HG03196 (cell line): Measurements from ENCODE around the gene FGGY.

Source experiments
- ATAC-seq: cut with Tn5 transposase; IDR thresholded peaks from one replicate; pipeline ENCODE4 v1.9.1; 2021; ENCODE audit not compliant: unreplicated experiment

The FGGY gene

DNA sequence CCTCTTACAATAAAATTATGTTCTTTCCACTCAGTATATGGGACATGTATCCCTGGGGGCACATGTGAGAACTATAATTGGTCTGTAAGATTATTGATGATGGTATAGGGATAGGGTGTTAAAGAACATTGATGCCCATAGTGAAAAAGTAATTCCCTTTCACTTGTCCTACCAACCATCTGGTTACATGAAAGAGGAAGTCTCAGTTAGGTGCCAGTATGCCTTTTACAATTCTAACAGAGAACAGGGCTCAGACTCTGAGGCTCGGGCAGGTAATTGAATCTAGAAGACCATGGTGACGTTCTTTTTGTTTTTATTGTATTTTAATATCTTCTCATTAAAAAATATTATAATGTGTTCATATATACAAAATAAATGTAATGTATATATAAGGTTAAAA is 113.6 kb downstream of the FGGY start:
- ATAC-seq: no peak

DNA sequence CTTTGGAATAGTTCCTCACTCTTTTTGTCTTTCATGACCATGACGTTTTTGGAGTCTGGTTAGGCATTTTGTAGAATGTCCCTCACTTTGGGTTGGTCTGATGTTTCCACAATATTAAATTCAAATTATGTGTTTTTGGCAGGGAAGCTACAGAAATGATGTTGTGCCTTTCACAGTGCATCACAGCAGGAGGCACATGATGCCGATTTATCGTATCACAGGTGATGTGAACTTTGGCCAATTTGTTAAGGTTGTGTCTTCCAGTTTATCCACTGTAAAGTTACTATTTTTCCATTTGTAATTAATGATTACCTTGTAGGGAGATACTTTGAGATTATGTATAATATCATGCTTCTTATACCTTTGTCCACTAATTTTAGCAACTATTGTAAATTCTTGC is 114.3 kb downstream of the FGGY start:
- ATAC-seq: no peak

DNA sequence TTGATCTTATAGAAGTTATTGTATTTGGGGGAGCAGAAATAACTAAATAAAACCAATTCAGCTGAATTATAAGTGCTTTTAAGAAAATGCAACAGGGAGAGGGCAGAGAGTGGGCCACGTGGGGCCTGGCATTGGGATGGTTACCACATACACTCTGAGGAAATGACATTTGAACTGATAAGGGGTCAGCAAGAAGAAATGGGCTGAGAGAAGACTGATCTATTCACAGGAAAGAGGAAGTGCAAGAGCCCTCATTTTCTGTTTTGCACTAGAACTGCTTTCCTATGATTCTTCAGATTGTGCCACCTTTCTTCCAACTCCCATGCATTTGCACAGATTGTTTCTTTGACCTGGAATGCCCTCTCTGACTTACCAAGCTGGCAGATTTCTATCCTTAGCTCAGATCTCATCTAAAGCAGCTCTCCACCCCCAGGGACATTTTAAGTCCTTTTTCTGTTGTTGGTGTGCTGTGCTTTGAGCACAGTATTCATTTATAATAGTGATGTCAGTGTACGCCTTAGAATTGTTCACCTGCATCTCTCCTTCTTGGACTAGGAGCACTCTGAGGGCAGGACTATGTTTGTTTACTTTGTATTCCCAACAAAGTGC is 115.9 kb downstream of the FGGY start:
- peak; percentile 50 for ATAC-seq

DNA sequence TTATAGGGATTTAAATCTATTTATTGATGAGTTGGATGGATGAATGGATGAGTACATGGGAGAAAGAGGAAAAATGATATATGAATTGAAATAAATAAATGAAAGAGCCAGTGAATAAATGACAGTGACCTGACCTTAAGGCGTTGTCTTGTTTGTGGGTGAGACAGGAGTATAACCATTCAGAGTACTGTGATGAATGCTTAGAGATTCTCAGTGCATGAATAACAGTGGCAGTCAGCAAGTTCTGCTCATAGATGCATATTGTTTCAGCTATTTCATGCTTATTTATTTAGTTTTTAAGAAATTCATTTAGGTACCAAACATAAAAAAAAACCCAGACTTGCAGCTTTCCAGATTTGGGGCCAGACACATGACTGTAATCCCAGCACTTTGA is 116.4 kb downstream of the FGGY start:
- ATAC-seq: no peak

DNA sequence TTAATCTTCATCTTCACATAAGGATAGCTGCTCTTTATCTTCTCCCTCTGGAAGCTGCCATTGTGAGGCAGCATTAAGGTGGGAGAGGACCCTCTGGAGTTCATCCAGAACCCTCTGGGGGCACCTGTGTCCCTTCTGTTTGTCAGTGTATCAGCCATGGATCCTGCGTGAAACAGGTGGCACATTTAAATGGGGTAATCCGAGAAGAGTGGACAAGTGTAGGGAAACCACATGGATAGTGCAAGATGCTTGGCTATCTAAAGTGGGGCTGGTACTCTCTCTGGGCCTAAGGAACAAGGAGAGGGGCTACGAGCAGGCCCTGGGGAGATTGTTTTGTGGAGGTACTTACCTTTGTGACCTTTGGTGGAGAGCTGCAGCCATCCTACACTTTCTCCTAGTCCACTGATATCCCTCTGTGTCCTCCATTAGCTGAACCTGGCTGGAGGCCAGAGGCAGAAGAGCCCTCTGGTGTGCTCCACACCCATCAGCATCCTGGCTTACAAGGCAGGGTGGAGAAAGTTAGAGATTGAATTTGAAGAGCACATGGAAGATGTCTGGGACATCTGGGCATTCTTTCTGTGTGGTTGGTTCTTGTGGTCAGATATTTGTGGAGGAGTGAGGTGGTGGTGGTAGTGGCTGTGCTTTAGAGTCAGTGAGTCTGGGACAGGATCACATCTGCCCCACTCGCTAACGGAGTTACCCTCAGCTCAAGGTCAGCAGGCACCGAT is 117.7 kb downstream of the FGGY start:
- ATAC-seq: no peak

DNA sequence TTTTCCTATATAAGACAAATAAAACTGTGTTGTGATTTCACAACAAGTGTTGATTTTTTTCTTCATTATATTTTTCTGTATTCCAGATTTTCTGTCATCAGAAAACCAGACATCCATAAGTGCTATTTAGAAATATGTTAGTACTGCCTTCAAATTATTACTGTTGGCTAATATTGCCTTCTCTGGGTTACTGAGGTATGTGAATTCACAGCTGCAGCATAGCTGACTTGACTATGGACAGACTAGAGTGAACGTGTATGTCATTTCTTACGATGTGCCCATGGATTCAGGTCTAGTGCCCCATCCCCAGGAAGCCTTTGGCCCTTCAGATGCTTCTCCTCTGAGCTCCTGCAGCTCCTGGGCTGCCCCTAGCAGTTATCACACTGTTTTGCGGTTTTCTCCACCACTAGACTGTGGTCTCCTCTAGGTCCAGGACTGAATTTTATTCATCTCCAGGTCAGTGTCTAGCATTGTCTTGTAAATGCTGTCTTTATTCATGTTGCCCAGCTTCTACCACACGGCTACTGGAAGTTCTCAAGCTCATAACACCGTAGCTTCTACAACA is 118.5 kb downstream of the FGGY start:
- no peak for ATAC-seq

DNA sequence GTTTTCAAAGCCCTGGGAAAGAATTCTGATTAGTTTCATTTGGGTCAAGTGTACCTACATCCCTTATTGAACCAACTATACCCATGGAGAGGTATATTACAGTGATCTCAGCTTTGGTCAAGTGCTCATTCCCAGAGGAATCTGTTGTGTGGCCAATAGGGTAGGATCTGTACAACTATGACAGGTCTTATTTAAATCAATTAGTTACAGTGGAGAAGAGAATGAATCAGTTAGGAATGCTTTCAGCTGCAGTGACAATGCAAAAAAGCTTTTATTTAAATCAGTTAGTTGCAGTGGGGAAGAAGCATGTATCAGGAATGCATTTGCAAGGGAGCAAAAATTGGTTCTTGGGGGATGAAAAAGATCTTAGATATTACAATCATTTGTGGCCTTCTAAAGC is 119.0 kb downstream of the FGGY start:
- no peak for ATAC-seq

DNA sequence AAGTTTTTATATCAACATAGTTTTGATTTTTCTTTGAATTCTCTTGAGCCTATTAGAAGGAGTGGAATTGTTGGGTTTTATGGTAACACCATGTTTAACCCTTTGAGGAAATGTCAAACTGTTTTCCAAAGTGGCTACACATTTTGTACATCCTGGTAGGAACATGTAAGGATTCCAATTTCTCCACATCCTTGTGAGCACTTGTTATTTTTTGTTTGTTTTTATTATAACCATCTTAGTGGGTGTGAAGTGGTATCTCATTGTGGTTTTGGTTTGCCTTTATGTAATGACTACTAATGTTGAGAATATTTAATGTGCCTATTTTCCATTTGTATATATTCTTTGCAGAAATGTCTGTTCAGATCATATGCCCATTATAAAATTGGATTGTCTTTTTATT is 120.5 kb downstream of the FGGY start:
- ATAC-seq: no peak

DNA sequence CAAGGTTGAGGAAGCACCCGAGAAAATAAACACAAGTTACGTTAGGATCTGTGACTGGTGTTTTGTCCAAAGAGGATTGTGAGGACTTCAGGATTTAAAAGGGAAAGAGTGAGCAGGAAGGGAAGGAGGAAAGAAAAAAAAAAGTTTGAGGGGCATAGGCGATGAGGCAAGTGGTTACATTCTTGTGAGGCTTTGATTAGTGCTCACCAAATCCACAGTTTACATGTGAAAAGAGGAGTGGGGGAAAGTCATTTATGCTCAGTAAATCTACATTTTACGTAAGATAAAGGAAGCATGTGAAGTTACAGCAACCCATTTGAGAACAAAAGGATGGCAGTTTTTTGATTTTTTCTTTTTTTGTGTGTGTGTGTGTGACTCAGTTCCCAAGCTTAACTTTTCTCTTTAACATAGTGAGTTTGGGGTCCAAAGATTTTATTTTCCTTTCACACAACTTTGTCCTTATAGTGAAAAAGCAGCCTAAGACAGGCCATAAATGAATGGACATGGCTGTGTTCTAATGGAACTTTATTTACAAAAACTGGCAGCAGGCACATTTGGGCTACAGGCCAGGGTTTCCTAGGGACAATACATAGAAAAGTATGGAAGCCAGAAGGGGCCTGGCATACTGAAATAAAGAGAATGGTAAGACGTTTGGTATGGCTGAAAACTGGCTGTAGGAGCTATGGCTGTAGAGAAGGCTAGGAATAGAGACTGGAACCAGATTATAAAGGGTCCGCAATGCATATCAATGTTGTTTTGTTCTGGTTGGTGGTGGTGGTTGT is 121.7 kb downstream of the FGGY start:
- ATAC-seq: no peak

DNA sequence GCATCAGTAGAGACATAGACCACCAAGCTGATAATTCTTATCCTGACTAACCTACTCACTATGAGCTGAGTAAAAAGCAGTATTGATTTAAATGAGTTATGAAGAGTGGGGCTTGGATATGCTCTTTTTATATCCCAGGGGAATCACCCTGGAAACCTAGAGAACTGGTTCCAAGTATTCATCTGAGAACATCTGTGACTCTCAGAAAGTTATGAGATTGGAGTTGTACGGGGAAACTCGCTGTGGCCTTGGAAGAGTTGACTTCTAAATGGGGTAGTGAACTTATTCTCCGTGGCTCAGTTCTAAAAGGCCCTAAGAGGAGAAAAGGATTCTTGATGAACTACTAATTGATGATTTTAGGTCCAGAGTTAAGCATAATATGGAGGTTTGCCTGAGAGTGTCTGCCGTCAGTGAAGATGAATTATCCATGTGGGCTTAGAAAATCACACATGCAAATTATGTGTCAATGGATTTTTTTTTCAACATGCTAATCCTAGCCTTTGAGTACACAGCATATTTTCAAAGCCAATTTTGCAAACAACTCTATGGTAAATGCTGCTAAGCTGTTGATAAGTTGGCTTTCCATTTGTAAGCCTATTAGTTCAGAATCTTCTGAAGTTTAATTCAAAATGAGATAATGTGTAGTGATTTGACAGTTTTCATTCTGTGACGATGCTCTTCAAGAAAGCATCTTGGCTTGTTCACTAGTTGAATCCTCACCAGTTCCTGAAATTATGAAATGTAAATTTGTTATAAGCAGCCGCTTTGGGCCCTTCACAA is 122.7 kb downstream of the FGGY start:
- no peak for ATAC-seq

DNA sequence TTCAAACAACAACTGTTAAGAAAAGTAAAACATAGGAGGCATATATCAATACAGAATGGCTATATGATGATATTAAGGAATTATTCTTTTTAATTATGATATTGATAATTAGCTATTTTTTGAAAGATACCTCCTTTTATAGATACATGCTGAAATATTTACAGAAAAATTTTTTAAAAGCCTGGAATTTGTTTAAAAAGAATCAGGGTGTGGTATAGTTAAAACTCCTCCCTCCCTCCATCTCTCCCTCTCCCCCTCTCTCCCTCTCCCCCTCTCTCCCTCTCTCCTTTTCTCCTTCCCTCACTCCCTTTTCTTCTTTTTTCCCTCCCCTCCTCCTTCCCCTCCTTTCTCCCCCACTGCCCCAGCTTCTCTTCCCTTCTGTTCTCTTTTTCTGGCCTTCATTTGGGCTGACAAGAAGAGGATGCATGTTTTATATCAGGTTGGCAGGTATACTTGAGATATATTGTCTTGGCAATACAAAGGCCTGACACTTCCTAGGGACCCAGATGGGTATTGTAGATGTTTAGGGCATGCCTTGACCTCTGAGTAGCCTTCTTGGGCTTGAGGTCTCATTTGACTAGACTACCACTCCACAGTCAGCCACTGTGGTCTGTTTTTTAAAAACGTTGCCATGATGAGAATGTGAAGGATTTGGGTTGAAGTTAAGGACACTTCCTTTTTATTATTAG is 124.5 kb downstream of the FGGY start:
- ATAC-seq: no peak

DNA sequence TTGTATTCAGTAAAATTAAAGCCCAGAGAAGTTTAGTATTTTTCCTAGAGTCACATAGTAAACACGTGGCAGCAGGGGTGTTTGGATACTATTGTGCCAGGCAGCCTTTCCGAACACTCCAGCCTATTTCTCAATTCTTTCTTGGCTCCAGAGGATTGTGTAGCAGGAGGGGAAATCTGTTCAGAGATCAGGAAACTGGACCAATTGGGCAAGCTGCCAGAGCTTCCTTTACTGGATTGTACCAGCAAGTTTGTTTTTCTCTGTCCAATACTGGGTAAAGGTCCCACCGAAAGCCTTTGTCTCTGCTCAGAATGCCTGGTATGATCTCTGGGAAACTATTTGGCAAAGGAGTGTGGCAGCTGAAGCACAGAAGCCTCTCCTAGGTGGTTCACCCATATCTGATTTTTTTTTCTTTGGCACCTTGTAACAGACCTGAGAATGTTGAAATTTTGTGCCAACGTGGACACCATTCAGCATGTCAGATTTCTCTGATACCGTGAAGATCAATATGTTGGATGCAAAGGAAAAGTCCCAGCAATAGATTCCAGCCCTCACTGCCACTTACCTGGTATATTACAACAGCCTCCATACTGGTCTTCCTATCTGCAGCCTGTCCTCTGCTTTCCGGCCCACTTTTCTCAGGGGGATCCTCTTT is 126.2 kb downstream of the FGGY start:
- no peak for ATAC-seq

DNA sequence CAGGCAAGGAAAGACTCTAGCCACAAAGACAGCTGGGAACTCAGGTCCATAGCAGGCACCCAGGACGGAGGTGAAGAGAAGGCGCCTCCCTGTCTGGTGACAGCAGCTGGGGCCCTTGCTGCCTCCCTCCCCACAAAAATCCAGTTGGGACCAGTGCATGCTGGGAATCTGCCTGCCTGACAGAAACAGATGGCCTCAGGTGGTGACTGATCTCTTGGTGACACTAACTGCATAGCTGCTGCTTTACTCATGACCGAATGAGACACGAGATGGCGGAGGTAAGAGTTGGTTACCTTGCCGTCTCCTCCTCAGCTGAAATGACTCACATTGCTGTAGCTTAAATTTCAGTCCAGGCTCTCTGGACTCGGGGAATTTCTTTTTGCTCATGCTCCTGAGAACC is 130.3 kb downstream of the FGGY start:
- no peak for ATAC-seq

DNA sequence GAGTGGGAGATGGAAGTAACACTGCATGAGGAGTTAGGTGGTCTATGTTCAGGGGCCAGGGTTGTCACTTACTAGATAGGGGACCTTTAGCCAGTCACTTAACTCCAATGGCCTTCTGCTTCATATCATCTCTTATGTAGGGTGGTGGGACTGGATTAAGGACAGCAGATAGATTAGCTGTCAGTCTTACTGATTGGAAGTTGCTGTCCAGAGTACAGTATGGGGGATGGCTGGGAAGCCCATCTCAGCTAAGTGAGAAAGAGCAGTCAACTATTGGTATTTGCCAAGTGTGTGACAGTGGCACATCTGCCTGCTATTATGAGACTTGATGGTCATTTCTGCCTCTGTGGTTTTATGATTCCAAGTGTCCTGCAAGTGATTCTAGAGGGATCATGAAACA is 130.9 kb downstream of the FGGY start:
- ATAC-seq: no peak

DNA sequence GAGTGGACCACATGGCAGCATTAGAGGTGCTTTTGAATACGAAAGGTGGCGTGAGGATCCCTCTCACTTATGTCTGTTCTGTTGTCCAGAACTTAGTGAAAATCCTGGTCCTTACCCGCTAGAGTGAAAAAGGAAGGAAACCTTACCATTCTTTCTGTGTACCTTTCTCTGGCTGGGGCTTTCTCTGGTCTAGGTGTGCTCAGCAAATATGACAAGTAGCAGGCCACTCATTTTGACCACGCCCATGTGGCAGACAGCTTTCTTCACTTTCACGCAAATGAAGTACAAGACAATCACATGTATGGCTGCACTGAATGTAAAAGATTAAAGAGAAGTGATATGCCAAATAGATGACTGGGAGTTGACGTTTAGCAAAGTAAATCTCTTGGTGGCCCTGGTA is 131.9 kb downstream of the FGGY start:
- no peak for ATAC-seq

DNA sequence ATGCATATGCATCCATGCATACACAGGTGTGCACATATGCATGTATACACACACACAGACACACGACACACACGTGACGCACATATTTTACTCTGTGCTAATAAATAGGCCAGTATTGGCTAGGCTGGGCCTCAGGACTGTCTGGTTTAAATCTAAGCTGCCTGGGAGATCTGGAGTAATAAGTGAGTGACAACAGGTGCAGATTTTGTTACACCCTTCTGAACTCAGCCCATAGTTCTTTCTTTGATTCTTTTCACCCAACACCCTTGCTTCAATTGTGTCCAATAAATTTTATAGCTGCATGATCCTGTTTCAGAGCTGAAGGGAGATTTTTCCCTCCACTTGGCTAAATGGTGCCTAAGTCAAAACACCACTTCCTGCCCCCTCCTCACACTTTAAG is 132.8 kb downstream of the FGGY start:
- no peak for ATAC-seq

DNA sequence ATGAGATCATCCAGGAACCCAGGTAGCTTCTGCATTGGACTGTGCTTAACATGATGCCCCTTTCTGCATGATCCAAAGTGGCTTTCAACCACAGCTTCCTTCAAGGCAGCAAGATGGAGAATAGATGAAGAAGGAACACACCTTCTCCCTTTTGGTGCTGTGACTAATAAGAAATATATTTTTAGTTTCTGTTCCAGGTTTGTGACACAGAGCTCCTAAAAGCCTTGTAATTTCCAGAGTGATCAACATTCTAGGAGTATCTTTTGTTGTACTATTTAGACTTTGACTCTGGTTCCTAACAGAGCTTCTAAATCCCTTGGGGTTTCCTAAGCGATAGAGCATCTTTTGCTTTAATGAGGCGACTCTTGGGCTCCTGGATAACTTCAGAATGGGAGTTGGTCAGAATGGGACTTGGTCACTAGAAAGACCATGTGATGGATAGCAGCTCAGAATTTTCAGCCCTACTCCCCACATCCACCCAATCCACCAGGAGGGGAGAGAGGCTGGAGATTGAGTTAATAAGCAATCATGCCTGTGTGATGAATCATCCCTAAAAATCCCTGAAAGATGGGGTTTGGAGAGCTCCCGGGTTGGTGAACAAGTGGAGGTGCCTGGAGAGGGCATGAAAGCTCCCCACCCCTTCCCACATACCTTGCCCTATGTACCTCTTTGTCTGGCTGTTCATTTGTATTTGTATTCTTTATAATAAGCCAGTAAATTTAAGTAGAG is 134.8 kb downstream of the FGGY start:
- ATAC-seq: no peak

DNA sequence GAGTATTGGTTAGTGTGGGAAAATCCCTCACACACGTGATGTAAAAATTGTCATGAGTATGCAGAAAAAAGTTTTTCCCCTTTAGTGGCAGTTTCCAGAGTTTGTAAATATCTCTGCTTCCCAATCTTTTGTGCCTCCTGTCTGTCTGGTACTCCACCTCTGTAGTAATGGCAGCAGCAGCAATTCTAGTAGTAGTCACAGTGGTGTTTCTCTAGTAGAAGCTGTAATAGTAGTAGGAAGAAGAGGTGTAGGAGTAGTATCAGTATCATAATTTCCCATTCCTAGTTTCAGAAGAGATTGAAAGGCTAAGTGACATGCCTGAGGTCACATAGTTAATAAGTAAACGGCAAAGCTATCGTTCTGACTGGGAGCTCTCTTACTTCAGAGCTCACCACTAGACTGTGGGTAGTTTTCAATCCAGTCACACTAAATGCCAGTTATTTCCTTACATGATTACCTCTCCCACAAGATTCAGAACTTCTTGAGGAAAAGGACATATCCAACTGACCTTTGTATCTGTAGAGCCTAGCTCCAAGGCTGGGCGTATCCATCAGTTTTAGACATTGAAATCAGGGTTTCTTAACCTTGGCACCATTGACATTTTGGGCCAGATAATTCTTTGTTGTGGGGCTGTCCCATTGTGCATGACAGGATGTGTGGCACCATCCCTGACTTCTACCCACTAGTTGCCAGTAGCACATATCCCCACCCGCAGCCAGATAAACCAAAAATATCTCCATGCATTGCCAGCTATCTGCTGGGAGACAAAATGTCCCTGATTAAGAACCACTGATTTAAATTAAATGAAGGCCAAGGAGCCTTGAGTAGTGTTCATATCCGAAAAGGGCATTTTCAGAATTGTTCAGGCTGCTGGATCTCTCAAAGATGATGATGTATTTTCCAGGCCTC is 135.9 kb downstream of the FGGY start:
- ATAC-seq: peak; percentile 96
